Astrocyte of the cerebellum (primary cell): Measurements from ENCODE around the gene TMBIM6.

ENCODE experiments used
- DNase-seq: peaks from one replicate; pipeline ENCODE4 v3.0.0-alpha.2; 2011; ENCODE audit warnings: low read depth
- H3K4me3 ChIP-seq: 2 replicates; pipeline ENCODE4 v1.5.1; 2011; ENCODE audit warnings: mild to moderate bottlenecking, low read depth, low read length, moderate library complexity
- in situ Hi-C: cut with HindIII; loops from 2 replicates; pipeline ENCODE4 v1.10.0; 2017; ENCODE audit warnings: low sequenced_read_pairs
- TF ChIP-seq, protein P1 (sequence below): IDR thresholded peaks from 2 replicates; pipeline ENCODE4 v1.5.1; 2012; ENCODE audit warnings: low read length, low read depth, moderate library complexity, mild to moderate bottlenecking; ENCODE audit errors: missing control alignments

TMBIM6 gene

DNA sequence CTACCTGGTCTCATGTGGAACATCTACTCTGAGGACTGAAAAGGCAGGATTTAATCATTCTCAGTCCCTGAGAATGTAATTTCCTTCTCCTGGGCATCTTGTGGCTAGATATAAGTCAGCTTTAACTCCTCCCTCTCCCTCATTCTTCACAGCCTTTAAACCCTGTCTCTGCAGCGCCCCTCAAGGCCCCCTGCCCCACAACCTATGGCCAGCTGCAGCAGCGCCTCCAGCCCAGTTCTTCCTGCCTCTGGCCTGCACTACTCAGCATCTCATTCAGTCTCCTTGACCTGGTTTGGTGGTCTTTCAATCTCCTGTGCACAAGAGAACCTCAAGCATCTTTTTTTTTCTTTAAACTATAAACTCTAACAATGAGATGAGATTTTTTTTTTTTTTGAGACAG lies 57.6 kb downstream of the TMBIM6 start:
- TF ChIP-seq, protein P1, sequence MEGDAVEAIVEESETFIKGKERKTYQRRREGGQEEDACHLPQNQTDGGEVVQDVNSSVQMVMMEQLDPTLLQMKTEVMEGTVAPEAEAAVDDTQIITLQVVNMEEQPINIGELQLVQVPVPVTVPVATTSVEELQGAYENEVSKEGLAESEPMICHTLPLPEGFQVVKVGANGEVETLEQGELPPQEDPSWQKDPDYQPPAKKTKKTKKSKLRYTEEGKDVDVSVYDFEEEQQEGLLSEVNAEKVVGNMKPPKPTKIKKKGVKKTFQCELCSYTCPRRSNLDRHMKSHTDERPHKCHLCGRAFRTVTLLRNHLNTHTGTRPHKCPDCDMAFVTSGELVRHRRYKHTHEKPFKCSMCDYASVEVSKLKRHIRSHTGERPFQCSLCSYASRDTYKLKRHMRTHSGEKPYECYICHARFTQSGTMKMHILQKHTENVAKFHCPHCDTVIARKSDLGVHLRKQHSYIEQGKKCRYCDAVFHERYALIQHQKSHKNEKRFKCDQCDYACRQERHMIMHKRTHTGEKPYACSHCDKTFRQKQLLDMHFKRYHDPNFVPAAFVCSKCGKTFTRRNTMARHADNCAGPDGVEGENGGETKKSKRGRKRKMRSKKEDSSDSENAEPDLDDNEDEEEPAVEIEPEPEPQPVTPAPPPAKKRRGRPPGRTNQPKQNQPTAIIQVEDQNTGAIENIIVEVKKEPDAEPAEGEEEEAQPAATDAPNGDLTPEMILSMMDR = no peak
- no peak for DNase-seq
- in situ Hi-C loops = no loop called here
- H3K4me3 ChIP-seq = no peak overlapping the region

DNA sequence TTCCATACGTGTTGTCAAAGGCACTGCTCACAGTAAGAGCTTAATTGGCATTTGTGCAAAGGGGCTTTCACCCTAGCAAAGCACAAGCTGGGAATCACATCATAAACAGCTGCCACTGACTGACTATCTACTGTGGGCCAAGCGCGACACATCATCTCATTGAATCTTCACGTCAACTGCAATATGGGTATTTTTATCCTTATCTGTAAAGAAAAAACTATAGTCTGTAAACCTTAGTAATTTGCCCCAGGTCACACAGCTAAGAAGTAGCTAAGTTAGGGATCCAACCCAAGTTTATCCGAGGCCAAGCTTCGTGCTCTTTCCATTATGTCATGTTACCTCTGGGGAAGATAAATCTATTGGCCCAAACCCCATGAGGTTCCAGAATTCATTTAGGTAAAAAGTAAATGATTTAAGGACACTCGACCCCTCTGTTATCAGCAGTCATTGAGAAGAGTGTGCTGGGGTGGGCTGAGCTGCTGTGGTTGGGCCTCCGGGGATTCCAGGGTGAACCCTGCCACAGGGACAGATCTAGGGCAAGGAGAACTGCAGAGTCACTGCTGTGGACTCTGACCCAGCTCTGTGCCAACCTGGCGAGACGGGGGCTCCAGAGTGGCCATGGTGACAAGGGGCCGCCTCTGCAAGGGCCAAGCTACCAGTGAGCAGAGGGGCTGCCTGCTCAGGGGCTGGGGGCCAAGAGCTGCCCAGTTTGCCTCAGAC lies 59.2 kb downstream of the TMBIM6 start:
- no peak for DNase-seq
- TF ChIP-seq, protein P1 = no peak
- no peak overlapping the region for H3K4me3 ChIP-seq
- in situ Hi-C loops = no loop called here

DNA sequence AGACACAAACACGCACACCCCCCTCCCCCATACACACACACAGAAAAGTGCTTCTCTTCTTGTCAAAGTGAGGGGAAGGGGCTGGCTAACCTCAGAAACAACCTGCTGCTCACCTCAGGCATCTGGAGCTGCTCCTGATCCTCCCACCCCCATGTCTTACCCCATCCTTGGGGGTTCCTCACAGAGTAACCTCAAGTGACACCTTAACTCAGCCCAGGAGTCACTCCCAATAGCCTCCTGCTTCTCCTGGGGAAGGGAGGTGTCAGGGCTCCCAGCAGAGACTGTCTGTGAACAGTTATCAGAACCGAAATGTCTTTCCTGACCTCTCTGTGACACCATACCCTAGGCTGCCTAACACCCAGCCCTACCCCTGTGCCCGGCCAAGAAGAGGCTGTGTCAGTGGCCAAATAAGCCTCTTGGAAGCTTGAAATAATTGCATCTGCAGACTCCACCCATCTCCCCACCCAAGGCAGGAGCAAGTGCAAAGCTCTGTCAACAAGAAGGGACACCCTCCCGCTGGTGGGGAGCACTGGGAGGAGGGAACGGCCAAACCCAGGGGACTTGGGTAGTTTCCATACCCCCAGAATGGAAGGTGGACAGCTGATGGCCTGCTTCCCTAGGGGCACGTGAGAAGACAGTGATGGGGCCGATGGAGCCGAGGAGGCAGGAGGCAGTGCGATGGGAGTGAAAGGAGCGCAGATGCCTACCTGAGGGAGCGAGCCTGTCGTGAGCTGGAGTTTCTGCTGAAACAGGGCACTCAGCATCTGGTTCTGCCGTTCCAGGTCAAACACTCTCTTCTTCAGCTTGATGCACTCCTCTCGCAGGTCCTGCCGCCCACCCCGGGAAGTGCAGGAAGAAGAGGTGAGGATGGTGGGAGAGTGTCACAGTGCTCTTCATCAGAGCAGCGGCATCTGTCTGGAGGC lies 60.0 kb downstream of the TMBIM6 start:
- TF ChIP-seq, protein P1 = no peak
- H3K4me3 ChIP-seq = no peak overlapping the region
- no peak for DNase-seq
- in situ Hi-C loops = no loop called here

DNA sequence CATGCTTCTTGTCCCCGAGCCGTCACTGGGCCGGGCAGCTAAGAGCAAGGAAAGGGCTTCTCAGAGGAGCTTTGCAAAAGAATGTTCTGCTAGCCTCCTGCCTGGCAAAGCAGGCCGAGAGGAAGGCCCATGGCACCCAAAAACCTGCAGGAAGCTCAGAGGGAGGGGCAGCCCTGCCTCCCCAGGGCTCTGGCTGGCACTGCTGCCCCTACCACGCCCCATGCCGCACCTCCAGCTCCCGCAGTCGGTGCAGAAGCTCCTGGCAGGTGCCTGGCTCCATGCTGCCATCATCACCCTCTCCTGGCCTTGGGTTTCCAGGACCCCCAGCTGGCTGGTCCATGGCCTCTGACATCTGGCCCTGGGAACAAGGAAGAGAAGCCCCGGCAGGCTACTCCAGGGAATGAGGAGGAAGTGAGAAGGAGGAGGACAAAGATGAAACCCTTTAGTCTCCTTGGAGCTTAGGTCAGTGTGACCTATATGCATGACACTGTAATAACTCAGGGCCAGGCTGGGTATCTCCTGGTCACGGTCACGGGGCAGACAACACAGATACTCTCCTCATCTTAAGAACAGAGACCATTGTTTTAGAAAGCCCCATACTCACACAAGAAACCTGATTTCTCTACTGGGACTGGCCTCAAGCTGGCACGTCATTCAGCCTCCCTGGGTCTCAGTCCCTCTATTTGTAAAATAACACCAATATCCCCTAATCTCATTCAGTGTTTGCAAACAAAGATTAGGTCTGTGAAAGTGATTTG lies 62.5 kb downstream of the TMBIM6 start:
- no peak overlapping the region for H3K4me3 ChIP-seq
- no peak for DNase-seq
- in situ Hi-C loops = no loop called here
- TF ChIP-seq, protein P1 = no peak

DNA sequence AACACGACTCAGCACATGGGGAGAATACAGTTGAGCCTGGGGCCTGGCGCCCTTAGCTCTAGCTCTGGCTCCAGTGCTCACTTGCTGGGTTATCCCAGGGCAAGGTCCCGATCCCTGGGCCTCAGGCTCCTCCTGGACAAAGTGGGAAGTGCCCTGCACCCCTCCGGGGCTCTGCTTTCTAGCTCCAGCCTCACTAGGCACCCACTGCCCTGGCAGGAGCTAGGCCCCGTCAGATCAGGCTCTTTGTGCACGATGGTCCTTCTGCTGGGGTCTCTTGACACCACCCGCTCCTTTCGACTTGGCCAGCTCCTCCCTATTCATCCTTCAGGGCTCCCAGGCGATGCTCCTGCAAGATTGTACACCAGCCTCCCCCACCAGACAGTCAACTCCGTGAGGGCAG lies 63.5 kb downstream of the TMBIM6 start:
- DNase-seq = no peak
- in situ Hi-C loops = no loop called here

More for the DNA sequence above, 63.5 kb downstream of the TMBIM6 start:
- H3K4me3 ChIP-seq = no peak overlapping the region
- TF ChIP-seq, protein P1 = no peak
